ENCODE results near the gene CAV3.

CAV3 gene

GRCh38 chr3:8749316-8749715, 15.7 kb downstream of the CAV3 start:
- Histone ChIP-seq H3K4me1 (ENCODE audit: control insufficient read depth, insufficient read depth, low read length) (no peaks in the 10 kb centered on the region), H3K27me3 (ENCODE audit: control insufficient read depth, insufficient read depth, low read length) (no peaks in the 10 kb centered on the region), H3K4me3 (ENCODE audit: low read depth, low read length) (no peak overlapping the region), H3K9ac (ENCODE audit: low read depth, low read length) (no peak overlapping the region), H3K27ac (ENCODE audit: low read depth, low read length) (no peak overlapping the region), H3K36me3 (ENCODE audit: control insufficient read depth, insufficient read depth, low read length) (no peaks in the 10 kb centered on the region), H3K9me3 (ENCODE audit: control insufficient read depth, insufficient read depth, low read length) (no peaks in the 10 kb centered on the region)

- H3K9me3 ChIP-seq (ENCODE audit: control insufficient read depth, insufficient read depth, low read length), result no peaks in the 10 kb centered on the region
- H3K27ac ChIP-seq (ENCODE audit: low read depth, low read length), result no peak overlapping the region
- H3K9ac ChIP-seq (ENCODE audit: low read depth, low read length), result no peak overlapping the region
Measured at GRCh38 chr3:8752832-8753231, 19.2 kb downstream of the CAV3 start.

GRCh38 chr3:8755097-8755496, 21.5 kb downstream of the CAV3 start:
- Histone ChIP-seq H3K36me3 (ENCODE audit: control insufficient read depth, insufficient read depth, low read length) (no peaks in the 10 kb centered on the region), H3K27me3 (ENCODE audit: control insufficient read depth, insufficient read depth, low read length) (no peaks in the 10 kb centered on the region), H3K27ac (ENCODE audit: low read depth, low read length) (no peak overlapping the region), H3K9me3 (ENCODE audit: control insufficient read depth, insufficient read depth, low read length) (no peaks in the 10 kb centered on the region), H3K9ac (ENCODE audit: low read depth, low read length) (no peak overlapping the region), H3K4me1 (ENCODE audit: control insufficient read depth, insufficient read depth, low read length) (no peaks in the 10 kb centered on the region), H3K4me3 (ENCODE audit: low read depth, low read length) (no peak overlapping the region)

More at GRCh38 chr3:8752832-8753231, 19.2 kb downstream of the CAV3 start:
- Histone ChIP-seq H3K4me1 (ENCODE audit: control insufficient read depth, insufficient read depth, low read length) (no peaks in the 10 kb centered on the region), H3K27me3 (ENCODE audit: control insufficient read depth, insufficient read depth, low read length) (no peaks in the 10 kb centered on the region), H3K36me3 (ENCODE audit: control insufficient read depth, insufficient read depth, low read length) (no peaks in the 10 kb centered on the region), H3K4me3 (ENCODE audit: low read depth, low read length) (no peak overlapping the region)

- H3K4me1 ChIP-seq (ENCODE audit: control insufficient read depth, insufficient read depth, low read length), result no peaks in the 10 kb centered on the region
- H3K27ac ChIP-seq (ENCODE audit: low read depth, low read length), result no peak overlapping the region
- no peaks in the 10 kb centered on the region for H3K36me3 ChIP-seq (ENCODE audit: control insufficient read depth, insufficient read depth, low read length)
- H3K9me3 ChIP-seq (ENCODE audit: control insufficient read depth, insufficient read depth, low read length), result no peaks in the 10 kb centered on the region
- no peak overlapping the region for H3K4me3 ChIP-seq (ENCODE audit: low read depth, low read length)
- H3K9ac ChIP-seq (ENCODE audit: low read depth, low read length), result no peak overlapping the region
- H3K27me3 ChIP-seq (ENCODE audit: control insufficient read depth, insufficient read depth, low read length), result no peaks in the 10 kb centered on the region
Measured at GRCh38 chr3:8755564-8756237, 22.1 kb downstream of the CAV3 start.

- H3K4me3 ChIP-seq (ENCODE audit: low read depth, low read length), result no peak overlapping the region
- no peaks in the 10 kb centered on the region for H3K27me3 ChIP-seq (ENCODE audit: control insufficient read depth, insufficient read depth, low read length)
- H3K9ac ChIP-seq (ENCODE audit: low read depth, low read length), result no peak overlapping the region
Measured at GRCh38 chr3:8756671-8757070, 23.1 kb downstream of the CAV3 start.

GRCh38 chr3:8757551-8758518, 24.2 kb downstream of the CAV3 start:
- no peak overlapping the region for H3K27ac ChIP-seq (ENCODE audit: low read depth, low read length)

More at GRCh38 chr3:8756671-8757070, 23.1 kb downstream of the CAV3 start:
- no peaks in the 10 kb centered on the region for H3K36me3 ChIP-seq (ENCODE audit: control insufficient read depth, insufficient read depth, low read length)
- no peak overlapping the region for H3K27ac ChIP-seq (ENCODE audit: low read depth, low read length)
- H3K4me1 ChIP-seq (ENCODE audit: control insufficient read depth, insufficient read depth, low read length), result no peaks in the 10 kb centered on the region
- no peaks in the 10 kb centered on the region for H3K9me3 ChIP-seq (ENCODE audit: control insufficient read depth, insufficient read depth, low read length)

GRCh38 chr3:8759038-8759707, 25.6 kb downstream of the CAV3 start:
- H3K27me3 ChIP-seq (ENCODE audit: control insufficient read depth, insufficient read depth, low read length), result peaks cover 3% of the 10 kb centered on the region; the same call in 1 of the 2 replicates
- no peaks in the 10 kb centered on the region for H3K36me3 ChIP-seq (ENCODE audit: control insufficient read depth, insufficient read depth, low read length)
- H3K27ac ChIP-seq (ENCODE audit: low read depth, low read length), result no peak overlapping the region
- no peak overlapping the region for H3K4me3 ChIP-seq (ENCODE audit: low read depth, low read length)
- no peaks in the 10 kb centered on the region for H3K4me1 ChIP-seq (ENCODE audit: control insufficient read depth, insufficient read depth, low read length)
- H3K9ac ChIP-seq (ENCODE audit: low read depth, low read length), result no peak overlapping the region
- H3K9me3 ChIP-seq (ENCODE audit: control insufficient read depth, insufficient read depth, low read length), result no peaks in the 10 kb centered on the region

More at GRCh38 chr3:8757551-8758518, 24.2 kb downstream of the CAV3 start:
- Histone ChIP-seq H3K4me1 (ENCODE audit: control insufficient read depth, insufficient read depth, low read length) (no peaks in the 10 kb centered on the region), H3K36me3 (ENCODE audit: control insufficient read depth, insufficient read depth, low read length) (no peaks in the 10 kb centered on the region), H3K4me3 (ENCODE audit: low read depth, low read length) (no peak overlapping the region), H3K27me3 (ENCODE audit: control insufficient read depth, insufficient read depth, low read length) (no peaks in the 10 kb centered on the region; the same call in 1 of the 2 replicates), H3K9ac (ENCODE audit: low read depth, low read length) (no peak overlapping the region), H3K9me3 (ENCODE audit: control insufficient read depth, insufficient read depth, low read length) (no peaks in the 10 kb centered on the region)

GRCh38 chr3:8760091-8760490, 26.5 kb downstream of the CAV3 start:
- no peak overlapping the region for H3K9ac ChIP-seq (ENCODE audit: low read depth, low read length)
- H3K4me1 ChIP-seq (ENCODE audit: control insufficient read depth, insufficient read depth, low read length), result no peaks in the 10 kb centered on the region
- peaks cover 13% of the 10 kb centered on the region for H3K27me3 ChIP-seq (ENCODE audit: control insufficient read depth, insufficient read depth, low read length)
- H3K4me3 ChIP-seq (ENCODE audit: low read depth, low read length), result no peak overlapping the region
- no peaks in the 10 kb centered on the region for H3K9me3 ChIP-seq (ENCODE audit: control insufficient read depth, insufficient read depth, low read length)
- H3K27ac ChIP-seq (ENCODE audit: low read depth, low read length), result no peak overlapping the region
- no peaks in the 10 kb centered on the region for H3K36me3 ChIP-seq (ENCODE audit: control insufficient read depth, insufficient read depth, low read length)

- H3K4me1 ChIP-seq (ENCODE audit: control insufficient read depth, insufficient read depth, low read length), result no peaks in the 10 kb centered on the region
- no peaks in the 10 kb centered on the region for H3K36me3 ChIP-seq (ENCODE audit: control insufficient read depth, insufficient read depth, low read length)
- H3K9me3 ChIP-seq (ENCODE audit: control insufficient read depth, insufficient read depth, low read length), result no peaks in the 10 kb centered on the region
- peaks cover 17% of the 10 kb centered on the region for H3K27me3 ChIP-seq (ENCODE audit: control insufficient read depth, insufficient read depth, low read length)
- no peak overlapping the region for H3K9ac ChIP-seq (ENCODE audit: low read depth, low read length)
- no peak overlapping the region for H3K27ac ChIP-seq (ENCODE audit: low read depth, low read length)
- no peak overlapping the region for H3K4me3 ChIP-seq (ENCODE audit: low read depth, low read length)
Measured at GRCh38 chr3:8760506-8760905, 26.9 kb downstream of the CAV3 start.

- no peaks in the 10 kb centered on the region for H3K4me1 ChIP-seq (ENCODE audit: control insufficient read depth, insufficient read depth, low read length)
- H3K27ac ChIP-seq (ENCODE audit: low read depth, low read length), result no peak overlapping the region
- peaks cover 30% of the 10 kb centered on the region for H3K27me3 ChIP-seq (ENCODE audit: control insufficient read depth, insufficient read depth, low read length)
- no peaks in the 10 kb centered on the region for H3K9me3 ChIP-seq (ENCODE audit: control insufficient read depth, insufficient read depth, low read length)
- H3K9ac ChIP-seq (ENCODE audit: low read depth, low read length), result no peak overlapping the region
- H3K4me3 ChIP-seq (ENCODE audit: low read depth, low read length), result no peak overlapping the region
- no peaks in the 10 kb centered on the region for H3K36me3 ChIP-seq (ENCODE audit: control insufficient read depth, insufficient read depth, low read length)
Measured at GRCh38 chr3:8761866-8762265, 28.3 kb downstream of the CAV3 start.
